GM21423 (cell line): ENCODE results near the gene CAPN14.

Experiments
- ATAC-seq: cut with Tn5 transposase; IDR thresholded peaks from one replicate; pipeline ENCODE4 v1.9.1; 2021; ENCODE audit warnings: mild to moderate bottlenecking, moderate library complexity; ENCODE audit not compliant: unreplicated experiment

The CAPN14 gene

DNA sequence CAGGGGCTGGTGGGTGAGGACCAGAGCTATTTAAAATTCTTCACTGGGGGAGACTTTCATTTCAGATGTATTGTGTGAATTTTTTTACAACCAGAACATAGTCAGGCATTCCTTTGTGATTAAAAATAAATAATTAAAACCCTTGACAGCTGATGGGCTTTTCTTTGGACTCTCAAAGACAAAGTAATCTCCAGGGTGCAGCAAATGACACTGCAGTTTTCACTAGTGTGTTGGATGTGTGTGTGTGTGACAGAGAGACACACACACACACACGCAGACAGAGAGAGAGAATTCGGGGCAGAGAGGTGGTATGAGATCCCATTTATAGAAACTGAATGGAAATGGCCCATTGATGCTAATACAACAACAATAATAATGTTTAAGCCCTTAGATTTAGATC lies 68.8 kb downstream of the CAPN14 start:
- no peak for ATAC-seq

DNA sequence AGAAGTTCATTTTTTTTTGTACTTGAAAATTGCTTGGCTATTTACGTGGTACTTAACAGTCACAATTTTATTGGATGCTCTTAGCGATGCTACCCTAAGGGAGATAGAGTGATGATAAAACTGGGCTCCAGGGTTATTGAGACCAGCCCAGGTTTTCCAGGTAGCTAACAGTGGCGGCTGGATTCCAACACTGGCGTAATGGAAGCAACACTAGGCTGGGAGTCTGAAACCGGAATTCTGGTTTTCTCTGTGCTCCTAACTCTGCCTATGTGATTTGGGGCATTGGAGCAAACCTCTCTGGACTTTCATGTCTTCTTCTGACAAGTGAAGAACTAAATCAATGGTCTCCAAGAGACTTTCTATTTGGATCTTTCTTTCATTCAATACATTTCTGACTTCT lies 69.7 kb downstream of the CAPN14 start:
- ATAC-seq, result no peak

DNA sequence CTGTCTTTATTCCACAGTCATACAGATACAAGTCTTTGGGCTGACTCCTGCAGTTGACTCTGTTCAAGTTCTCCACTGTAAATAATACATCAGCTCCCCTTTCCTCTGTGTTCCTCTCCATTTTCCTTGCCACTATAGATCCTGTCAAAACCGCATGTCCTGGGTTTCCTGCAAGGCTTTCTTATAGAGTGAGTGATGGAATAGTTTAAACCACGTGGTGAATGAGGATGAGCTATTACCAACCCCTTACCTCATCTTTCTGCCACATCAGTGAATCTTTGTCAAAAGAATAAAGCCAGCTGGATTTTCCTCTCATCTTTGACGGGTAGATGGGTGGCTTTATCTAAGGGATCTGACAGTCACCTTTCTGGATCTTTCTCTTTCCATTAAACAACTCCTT lies 75.2 kb downstream of the CAPN14 start:
- no peak for ATAC-seq

DNA sequence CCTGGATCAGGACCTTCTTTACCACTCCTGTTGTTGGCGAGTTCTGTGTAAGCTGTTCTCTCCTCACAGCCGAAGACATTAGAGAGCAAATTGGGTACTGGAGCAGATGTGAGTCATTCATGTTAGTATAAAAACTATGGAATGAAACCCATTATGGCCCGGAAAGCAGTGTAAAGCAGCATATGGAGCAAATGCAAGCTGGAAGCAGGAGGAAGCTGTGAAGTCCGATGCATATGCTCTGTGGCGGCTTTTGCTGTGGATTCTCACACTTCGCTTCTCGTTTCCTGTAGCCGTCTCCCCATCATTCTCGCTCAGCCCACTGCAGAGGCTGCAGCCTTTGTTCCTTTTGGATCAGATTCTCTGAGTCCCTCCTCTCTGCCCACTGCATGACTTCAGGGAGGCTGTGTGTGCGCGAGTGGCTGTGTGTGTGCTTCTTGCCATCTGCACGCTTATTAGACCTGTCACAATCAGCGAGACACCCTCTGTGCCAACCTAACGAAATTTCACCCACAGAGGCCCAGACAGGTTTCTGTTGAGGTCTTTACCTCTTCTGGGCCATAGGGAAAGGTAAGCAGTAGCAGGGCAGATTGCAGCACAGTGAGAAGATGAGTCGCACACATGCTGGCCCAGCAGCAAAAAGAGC lies 75.8 kb downstream of the CAPN14 start:
- ATAC-seq, result no peak

DNA sequence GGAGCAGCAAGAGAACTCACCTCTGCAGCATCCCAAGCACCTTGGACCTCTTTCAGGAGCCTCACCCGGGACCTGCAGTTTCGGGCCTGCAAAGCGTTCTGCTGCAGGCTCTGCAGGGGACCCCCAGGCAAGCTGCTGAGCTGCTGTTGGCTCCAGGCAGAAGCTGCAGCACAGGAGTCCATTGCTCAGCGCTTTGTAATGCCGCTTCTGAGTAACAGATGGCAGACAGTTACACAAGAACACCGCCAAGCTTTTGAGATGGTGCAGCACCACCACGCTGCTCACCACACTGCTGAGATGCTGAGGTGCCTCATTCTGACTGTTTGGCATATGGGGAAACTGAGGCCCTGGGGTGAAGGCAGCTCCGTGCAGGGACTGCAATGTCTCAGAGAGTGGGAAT lies 77.2 kb downstream of the CAPN14 start:
- ATAC-seq, result no peak

DNA sequence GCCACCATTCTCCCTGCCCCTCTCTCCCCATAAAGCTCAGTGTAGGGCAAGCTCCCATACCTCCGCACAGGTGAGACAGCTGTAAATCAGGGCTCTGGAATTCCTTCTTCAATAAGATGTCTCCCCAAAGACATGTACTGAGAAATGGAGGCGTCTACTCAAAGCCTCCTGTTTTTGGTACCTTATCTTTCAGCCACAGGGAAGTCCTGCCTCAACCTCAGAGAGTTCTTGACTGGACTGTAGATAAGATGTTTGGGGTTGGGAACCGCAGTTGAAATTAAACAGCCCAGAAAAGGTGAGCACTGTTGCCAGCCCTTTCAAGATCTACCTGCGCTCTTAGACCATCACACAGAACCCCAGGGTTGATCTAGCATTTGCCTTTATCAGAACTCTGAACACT lies 77.6 kb downstream of the CAPN14 start:
- no peak for ATAC-seq

DNA sequence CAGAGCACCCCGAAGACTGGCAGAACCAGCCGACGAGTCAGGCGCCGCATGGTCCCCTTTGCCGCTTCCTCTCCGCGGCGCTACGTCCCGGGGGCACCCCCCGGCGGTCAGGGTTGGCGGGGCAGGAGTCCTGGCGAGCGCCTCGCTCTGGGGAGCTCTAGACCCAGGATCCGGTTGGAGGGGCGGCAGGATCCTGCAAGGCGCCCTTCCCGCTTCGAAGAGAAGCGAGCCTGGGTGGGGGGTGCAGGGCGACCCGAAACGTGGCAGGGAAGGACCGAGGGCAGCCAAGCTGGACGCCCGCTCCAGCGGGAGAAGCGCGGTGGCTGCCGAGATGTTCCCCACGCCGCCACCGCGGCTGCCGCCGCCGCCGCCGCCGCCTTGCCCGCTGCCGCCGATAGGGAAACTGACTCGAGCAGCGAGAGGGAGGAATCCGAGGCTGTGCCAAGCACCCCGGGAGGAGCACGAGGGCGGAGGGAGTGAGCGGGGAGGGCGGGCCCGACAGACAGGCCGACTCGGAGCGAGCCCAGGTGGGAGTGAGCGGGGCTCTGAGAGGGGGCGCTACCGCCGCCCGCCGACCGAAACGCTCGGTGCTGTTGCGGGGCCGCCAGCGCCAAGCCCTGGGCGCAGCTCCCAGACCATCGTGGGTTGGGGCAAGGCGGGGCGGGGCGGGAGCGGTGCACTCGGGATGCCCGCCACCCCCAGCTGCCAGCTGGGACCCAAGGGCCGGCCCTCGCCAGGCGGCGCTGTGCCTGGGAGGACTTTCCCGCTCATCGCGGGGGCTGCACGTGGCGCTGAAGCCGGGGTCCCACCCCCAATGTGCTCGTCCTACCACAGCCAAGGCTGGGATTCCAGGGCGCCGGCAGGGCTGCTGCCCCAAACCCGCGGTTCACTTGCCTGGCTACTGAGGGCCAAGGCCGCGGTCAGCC lies 79.0 kb downstream of the CAPN14 start, which contains the start of gene GALNT14:
Gene GALNT14 (minus strand): TSS at position 404 of the 926 bp plus-strand sequence. CDS start 354 bp downstream, at position 50.
- peak; percentile 72 for ATAC-seq

DNA sequence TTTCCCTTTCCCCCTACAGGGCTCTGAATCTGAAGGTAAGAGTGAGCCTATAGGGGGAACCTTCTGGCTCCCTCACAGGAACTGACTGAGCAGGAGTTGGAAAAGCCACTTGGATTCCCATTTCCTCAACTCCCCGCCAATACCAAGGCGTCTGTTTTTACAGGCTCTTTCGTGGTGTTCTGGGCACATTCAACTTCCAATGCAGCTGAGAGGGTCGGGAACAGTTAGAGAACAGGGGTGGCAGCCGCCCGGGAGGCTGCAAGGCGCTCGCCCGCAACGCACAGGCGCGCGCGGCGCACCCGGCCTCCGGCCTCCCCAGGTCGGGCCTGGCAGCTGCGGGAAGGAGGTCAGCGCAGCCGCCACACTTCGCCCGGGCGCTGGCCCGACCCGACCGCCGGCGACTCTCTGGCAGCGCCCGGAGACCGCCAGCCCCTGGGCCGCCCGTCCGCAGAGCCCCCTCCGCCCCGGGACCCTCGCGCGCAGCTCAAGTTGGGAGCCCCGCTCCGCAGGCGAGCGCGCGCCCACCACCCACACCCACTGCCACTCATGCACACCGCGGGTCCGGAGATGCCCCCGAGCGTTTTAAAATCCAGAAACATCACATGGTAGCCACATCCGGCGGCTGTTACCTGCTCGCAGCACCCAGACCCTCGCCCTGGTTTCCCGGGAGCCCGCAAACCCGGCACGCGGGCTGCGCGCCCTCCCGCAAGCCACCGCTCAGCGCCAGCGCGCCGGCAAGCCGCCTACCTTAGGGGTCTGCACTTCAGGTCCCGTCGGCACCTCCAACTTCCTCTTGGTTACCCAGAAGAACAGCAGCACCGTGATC lies 79.9 kb downstream of the CAPN14 start:
- peak; percentile 20 for ATAC-seq

DNA sequence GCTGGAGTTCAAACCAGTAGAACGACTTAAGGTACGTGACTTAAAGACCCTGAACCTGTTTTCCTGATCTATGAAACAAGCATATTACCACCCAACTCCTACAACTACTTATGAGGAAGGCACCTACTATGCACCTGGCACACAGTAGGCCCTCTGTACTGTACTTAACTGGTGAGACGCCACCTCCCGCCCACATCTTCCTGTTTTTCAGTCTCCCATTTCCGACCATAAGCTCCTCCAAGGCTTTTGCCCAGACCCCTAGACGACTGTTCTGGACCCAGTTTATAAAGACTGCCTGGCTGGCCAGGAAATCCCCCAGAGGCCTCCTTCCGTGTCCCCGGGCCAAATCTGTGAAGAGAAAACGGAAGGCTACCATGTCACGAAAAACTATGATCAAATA lies 80.6 kb downstream of the CAPN14 start:
- ATAC-seq, result no peak

DNA sequence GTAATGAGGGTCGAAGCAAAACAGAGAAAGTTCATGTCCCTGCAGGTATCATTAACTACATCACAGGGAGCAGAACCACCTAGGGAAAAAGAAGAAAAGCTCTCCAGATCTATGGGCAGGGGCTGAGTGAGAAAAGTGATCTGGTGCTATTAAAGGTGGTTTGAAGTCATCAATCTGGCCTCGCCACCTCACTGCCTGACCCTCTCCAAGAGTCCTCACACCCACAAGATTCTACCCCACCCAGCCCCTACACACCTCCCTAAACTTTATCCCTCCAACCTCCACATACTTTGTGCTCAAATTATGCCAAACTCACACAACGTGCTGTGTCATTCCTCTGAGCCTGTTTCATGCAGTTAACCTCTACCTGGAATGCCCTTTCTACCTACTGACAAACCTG lies 81.3 kb downstream of the CAPN14 start:
- no peak for ATAC-seq

DNA sequence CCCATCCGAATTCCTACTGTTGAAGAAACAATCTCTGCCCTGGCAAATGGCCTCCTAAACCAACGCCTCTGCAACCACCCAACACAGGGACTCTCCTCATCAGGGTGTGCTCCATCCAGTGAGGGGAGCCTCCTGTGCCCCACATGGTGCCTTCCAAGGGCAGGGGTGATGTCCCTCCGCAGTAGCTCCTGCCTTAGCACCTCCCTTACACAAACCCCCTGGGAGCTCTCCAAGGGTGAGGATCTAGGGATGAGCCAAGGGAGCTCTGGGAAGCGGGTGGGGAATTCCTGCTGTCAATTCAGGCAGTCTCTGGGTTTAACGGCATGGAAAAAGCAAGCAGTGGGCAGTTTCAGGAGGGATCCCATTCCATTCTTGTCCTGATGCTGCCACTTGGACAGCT lies 82.8 kb downstream of the CAPN14 start:
- ATAC-seq, result no peak

DNA sequence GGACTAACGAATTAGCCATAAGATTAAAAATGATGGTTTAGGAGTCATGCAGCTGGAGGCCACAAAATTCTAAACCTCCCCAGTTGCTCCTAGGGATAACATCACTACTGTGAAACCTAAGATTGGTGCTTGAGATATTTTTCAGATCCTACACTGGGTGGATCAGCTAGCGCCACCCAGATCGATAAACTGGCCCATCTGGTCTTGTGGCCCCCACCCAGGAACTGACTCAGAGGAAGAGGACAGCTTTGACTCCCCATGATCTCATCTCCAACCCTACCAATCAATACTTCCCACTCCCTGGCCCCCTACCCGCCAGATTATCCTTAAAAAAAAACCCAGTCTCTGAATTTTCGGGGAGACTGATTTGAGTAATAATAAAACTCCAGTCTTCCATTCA lies 84.5 kb downstream of the CAPN14 start:
- ATAC-seq, result no peak

DNA sequence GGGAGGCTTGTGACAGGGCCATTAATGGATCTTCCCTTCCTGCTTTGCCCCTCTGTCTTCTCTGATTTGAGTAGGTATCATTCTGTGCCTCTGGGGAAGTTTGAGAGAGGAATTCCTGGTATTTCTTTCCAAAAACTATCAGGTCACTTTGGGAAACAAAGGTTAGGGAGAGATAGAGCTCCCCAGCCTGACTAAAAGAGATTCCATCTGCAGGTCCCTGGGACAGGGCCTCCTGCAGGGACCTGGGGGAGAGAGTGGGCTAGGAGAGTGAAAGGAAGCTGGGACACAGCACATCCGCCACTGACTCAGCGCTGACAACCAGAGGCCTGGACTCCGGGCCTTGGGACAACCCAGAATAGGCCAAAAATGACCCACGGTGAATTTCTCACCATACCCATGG lies 85.4 kb downstream of the CAPN14 start:
- no peak for ATAC-seq

DNA sequence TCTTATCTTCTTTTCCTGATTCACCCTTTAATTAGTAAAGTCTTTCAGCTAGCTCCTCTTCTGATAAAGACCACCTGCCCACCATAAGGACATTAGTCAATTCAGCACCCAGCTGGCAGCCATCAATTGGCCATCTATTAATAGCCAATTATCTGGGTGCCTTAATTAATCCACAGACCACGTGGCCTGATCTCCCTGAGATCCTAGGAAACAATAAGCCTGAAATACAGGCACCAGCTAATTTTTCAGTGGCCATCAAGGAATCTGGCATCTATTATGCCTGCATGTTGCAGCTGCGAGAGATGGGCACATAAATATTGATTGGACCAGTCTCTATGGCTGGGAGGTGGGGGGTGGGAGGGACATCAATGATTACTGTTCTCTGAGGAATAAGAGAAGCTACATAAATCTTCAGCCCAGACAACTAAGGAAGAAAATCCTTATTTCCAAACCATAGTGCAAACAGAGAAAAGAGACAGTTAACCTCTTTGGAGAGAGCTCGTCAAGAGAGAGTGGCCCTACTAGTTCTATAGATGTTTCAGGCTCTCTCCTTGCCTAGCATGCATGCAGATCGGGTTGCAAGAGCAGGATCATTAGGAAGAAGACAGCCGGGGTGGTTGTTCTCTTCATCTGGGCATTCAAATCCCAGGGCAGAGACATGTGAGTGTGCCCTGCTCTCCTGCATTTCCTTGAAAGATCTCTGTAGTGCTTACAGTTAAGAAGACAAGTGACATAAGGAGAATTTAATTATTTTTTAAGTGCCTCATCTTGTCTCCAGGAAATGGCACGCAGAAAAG lies 87.7 kb downstream of the CAPN14 start:
- no peak for ATAC-seq

DNA sequence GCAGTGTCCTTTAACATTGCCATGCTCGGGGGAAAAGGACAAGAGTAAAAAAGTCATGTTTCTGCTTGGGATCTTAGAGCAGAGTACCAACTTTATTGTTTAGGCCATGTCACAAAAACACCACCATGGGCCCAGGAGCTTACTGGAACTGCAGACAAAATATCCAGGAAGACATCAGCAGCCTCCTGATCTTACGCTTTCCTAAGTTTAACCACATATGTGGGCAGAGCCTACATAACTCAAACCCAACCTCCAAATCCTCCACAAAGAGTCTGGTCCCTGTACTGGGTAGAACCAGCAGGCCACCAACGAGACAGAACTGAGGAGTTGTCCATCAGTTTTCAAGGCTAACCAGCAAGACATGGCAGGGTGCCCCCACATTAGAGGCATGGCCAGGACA lies 89.4 kb downstream of the CAPN14 start:
- ATAC-seq, result no peak

DNA sequence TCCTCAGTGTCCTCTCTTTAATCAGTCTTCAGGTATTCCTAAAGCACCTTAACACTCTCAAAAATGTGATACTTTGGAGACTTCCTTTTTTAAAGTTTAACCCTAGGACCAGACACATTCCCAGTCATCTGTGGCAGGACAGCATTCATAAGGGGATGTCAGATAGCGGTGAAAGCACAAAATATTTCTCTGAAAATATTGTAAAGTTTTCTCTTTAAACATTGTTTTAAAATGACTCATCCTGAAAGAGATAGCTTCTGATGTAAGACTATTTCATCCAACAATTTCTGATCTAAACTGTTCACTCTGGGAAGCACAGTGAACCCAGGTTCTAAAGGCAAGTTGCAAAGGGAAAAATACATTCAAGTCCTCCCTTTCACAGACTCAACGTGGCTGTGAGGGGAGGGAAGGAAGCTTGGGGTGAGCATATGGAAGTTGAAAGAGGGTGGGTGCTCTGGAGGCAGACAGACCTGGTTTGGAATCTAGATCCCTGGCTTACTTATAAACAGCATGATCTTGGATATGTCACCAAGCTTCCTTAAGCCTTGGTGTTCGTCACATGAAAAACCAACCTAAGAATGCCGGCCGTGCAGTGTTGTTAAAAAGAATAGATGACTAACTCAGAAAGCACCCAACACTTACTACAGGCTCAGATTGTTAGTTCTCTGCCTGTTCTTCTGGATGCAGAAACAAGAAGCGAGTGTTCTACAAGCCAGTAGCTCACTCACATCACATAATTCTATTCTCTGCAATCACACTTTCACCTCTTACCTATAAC lies 91.2 kb downstream of the CAPN14 start:
- no peak for ATAC-seq

DNA sequence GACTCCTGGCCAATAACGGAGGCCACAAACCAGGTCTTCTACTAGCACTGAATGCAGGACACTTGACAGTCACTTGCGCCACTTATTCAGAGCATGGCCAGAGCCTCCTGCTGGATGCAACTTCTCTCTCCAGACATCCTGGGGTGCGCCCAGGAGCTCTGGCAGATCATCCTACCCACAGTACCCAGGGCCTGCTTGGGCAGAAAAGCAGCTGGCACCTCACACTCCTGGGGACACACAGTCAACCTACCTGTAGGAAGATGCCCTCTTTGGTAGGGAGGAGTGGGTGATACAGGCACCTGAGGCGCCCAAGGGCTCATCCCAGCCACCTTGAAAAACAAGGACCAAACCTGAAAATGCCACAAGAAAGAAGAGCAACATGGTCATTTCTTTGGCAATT lies 92.4 kb downstream of the CAPN14 start:
- ATAC-seq, result no peak
